GM18951 (cell line): ENCODE measurements around the gene MAPK9.
"Not testable (repeated sequence)": the region's sequence is repeated elsewhere in the genome, so short reads cannot be mapped to it uniquely, and the experiment has no call there.

Source experiments
- POLR2A ChIP-seq: IDR thresholded peaks from 4 replicates; pipeline ENCODE4 v1.6.1; 2011; ENCODE audit warnings: mild to moderate bottlenecking; ENCODE audit not compliant: insufficient read length, insufficient read depth; ENCODE audit errors: extremely low read depth
- in situ Hi-C: fragments of 300-500 bp; cut with MboI; formaldehyde crosslinking; loops from one replicate; pipeline ENCODE4 v1.12.0; 2022; ENCODE audit warnings: low sequenced_read_pairs, mixed read lengths, inconsistent platforms; ENCODE audit not compliant: unreplicated experiment

Gene MAPK9

GRCh38 chr5:180214870-180215770 lies 76.8 kb downstream of the MAPK9 start:
- no peak for TF ChIP-seq POLR2A
- in situ Hi-C loops = no loop called here

- no peak for TF ChIP-seq POLR2A
- in situ Hi-C loops = no loop called here
Measured at GRCh38 chr5:180213657-180214207, 78.2 kb downstream of the MAPK9 start.

- in situ Hi-C loops = no loop called here
- TF ChIP-seq POLR2A = no peak
Measured at GRCh38 chr5:180213256-180213600, 78.7 kb downstream of the MAPK9 start.

GRCh38 chr5:180212363-180213255 lies 79.3 kb downstream of the MAPK9 start:
- TF ChIP-seq POLR2A = no peak
- in situ Hi-C loops = no loop called here

GRCh38 chr5:180211761-180212035 lies 80.2 kb downstream of the MAPK9 start:
- TF ChIP-seq POLR2A = no peak
- in situ Hi-C loops = no loop called here

- TF ChIP-seq POLR2A = no peak
- in situ Hi-C loops = no loop called here
Measured at GRCh38 chr5:180210961-180211760, 80.7 kb downstream of the MAPK9 start.

- in situ Hi-C loops = not testable (repeated sequence)
Measured at GRCh38 chr5:180210077-180210476, 81.8 kb downstream of the MAPK9 start.

- in situ Hi-C loops = no loop called here
- no peak for TF ChIP-seq POLR2A
Measured at GRCh38 chr5:180209137-180209581, 82.7 kb downstream of the MAPK9 start, which contains the start of gene RASGEF1C. RASGEF1C (minus strand) TSS chr5:180209211; CDS start chr5:180138052, 71,159 bp downstream.

- no peak for TF ChIP-seq POLR2A
- in situ Hi-C loops = no loop called here
Measured at GRCh38 chr5:180208435-180209081, 83.3 kb downstream of the MAPK9 start.

GRCh38 chr5:180208038-180208434 lies 83.8 kb downstream of the MAPK9 start:
- TF ChIP-seq POLR2A = no peak
- in situ Hi-C loops = no loop called here

- in situ Hi-C loops = no loop called here
Measured at GRCh38 chr5:180207593-180207992, 84.3 kb downstream of the MAPK9 start.

GRCh38 chr5:180206993-180207392 lies 84.9 kb downstream of the MAPK9 start:
- in situ Hi-C loops = no loop called here

More at GRCh38 chr5:180207593-180207992, 84.3 kb downstream of the MAPK9 start:
- TF ChIP-seq POLR2A = no peak

More at GRCh38 chr5:180206993-180207392, 84.9 kb downstream of the MAPK9 start:
- TF ChIP-seq POLR2A = no peak
